ENCODE measurements around the gene CRKL.

The CRKL gene

DNA sequence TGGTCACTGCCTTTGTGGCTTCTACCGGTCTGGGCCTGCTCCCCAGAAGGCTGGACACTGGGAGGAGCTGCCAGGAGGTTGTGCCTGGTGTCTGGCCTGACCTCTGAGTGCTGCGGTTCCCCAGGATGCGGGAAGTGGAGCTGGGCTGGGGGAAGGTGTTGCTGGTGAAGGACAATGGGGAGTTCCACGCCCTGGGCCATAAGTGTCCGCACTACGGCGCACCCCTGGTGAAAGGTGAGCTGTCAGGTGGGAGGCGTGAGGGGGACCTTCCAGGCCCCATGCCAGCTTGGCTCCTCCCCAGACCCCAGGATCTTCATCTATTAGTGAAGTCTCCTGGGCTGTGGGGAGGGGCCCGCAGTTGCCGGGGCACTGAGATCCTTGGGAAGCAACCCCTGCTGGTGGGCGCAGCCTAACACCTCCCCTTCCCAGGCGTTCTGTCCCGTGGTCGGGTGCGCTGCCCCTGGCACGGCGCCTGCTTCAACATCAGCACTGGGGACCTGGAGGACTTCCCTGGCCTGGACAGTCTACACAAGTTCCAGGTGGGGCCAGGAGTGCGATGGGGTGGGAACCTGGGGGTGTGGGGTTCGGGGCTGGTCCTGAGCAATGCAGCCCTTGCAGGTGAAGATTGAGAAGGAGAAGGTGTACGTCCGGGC lies 56.6 kb downstream of the CRKL start:
- H3K27ac ChIP-seq: no peak overlapping the region
- TF ChIP-seq, protein P1, sequence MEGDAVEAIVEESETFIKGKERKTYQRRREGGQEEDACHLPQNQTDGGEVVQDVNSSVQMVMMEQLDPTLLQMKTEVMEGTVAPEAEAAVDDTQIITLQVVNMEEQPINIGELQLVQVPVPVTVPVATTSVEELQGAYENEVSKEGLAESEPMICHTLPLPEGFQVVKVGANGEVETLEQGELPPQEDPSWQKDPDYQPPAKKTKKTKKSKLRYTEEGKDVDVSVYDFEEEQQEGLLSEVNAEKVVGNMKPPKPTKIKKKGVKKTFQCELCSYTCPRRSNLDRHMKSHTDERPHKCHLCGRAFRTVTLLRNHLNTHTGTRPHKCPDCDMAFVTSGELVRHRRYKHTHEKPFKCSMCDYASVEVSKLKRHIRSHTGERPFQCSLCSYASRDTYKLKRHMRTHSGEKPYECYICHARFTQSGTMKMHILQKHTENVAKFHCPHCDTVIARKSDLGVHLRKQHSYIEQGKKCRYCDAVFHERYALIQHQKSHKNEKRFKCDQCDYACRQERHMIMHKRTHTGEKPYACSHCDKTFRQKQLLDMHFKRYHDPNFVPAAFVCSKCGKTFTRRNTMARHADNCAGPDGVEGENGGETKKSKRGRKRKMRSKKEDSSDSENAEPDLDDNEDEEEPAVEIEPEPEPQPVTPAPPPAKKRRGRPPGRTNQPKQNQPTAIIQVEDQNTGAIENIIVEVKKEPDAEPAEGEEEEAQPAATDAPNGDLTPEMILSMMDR (conservative IDR thresholded peaks at IDR 0.05): no peak
- TF ChIP-seq ZFX (IDR thresholded peaks at IDR 0.05): no peak

DNA sequence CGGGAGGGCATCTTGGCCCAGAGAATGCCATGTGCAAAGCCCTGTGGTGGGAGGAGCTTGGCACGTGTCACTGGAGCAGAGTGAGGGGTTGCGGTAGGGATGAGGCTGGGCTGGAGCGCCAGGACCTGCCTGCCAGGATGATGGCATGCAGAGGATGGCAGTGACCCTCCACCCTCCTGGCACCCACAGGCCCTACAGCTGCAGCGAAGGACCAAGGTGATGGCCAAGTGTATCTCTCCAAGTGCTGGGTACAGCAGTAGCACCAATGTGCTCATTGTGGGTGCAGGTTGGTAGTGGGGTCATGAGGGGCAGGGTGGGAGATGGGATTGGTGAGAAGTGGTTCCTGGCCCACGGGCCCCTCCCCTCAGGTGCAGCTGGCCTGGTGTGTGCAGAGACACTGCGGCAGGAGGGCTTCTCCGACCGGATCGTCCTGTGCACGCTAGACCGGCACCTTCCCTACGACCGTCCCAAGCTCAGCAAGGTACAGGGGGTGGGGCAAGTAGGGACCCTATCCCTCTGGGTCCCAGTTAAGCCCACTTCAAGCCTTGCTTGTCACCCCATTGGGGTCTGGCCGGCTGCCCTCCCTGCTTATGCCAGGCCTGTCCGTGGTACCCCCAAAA lies 57.2 kb downstream of the CRKL start:
- H3K27ac ChIP-seq: no peak overlapping the region

DNA sequence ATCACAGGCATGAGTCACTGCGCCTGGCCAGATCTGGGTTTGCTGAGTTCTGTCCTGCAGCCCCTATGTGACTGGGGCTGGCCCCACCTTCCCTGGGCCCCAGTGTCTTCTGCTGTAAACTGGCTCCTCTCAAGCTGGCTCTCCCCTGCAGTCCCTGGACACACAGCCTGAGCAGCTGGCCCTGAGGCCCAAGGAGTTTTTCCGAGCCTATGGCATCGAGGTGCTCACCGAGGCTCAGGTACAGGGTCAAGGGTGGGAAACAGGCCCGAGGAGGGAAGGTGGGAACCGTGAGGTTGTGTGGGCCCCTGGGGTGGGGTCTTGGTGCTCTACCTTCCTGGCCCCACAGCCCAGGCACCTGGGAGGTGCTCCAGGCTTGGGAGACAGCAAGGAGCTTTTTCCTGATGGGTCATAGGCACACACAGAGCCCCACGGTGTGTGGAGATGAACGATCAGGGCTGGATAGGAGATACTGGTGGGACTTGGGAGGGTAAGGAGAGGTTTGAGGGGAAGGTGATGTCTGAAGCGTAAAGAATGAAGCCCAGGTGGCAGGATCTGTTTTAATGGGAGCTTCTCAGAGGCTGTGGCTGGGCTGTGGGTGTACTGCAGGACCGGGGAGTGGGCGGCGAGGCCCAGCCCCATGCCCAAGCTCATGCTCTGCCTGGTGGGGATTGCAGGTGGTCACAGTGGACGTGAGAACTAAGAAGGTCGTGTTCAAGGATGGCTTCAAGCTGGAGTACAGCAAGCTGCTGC lies 58.5 kb downstream of the CRKL start:
- TF ChIP-seq, protein P1 (conservative IDR thresholded peaks at IDR 0.05): no peak
- no peak for TF ChIP-seq ZFX (IDR thresholded peaks at IDR 0.05)

More for the DNA sequence above, 57.2 kb downstream of the CRKL start:
- no peak for TF ChIP-seq ZFX (IDR thresholded peaks at IDR 0.05)
- TF ChIP-seq, protein P1 (conservative IDR thresholded peaks at IDR 0.05): no peak

DNA sequence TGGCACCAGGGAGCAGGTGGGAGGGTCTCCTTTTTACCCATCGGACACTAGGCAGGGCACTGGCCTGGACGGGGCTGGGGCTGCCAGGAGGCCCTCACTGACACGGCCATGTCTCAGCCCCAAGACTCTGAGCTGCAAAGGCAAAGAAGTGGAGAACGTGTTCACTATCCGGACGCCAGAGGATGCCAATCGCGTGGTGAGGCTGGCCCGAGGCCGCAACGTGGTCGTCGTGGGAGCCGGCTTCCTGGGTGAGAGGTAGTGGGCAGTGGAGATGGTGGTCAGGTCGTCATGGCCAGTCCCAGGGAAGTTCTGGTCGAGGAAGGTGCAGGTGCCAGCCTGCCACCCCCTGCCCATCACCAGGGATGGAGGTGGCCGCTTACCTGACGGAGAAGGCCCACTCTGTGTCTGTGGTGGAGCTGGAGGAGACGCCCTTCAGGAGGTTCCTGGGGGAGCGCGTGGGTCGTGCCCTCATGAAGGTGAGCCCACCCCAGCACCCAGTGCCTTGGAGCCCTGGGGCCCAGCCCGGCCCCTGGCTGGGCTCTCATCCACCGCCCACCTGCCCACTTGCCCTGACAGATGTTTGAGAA lies 59.2 kb downstream of the CRKL start:
- H3K27ac ChIP-seq: no peak overlapping the region
- no peak for TF ChIP-seq ZFX (IDR thresholded peaks at IDR 0.05)
- TF ChIP-seq, protein P1 (conservative IDR thresholded peaks at IDR 0.05): no peak

More for the DNA sequence above, 58.5 kb downstream of the CRKL start:
- H3K27ac ChIP-seq: no peak overlapping the region

DNA sequence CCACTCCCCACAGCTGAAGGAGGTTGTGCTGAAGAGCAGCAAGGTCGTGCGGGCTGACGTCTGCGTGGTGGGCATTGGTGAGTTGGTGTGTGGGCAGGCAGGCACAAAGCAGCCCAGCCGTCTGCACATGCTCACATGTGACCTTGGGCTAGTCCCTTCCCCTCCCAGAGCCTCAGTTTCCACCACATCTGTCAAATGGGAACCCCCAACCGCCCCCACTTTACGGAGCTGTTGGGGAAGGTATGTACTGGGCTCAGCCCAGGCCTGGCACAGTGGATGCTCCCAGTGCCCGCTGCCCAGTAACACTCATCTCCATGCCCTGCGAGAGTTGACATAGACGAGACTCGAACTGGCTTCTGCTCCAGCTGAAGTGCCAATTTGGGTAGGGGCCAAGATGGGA lies 59.8 kb downstream of the CRKL start:
- TF ChIP-seq, protein P1 (conservative IDR thresholded peaks at IDR 0.05): no peak
- TF ChIP-seq ZFX (IDR thresholded peaks at IDR 0.05): no peak
- H3K27ac ChIP-seq: no peak overlapping the region

DNA sequence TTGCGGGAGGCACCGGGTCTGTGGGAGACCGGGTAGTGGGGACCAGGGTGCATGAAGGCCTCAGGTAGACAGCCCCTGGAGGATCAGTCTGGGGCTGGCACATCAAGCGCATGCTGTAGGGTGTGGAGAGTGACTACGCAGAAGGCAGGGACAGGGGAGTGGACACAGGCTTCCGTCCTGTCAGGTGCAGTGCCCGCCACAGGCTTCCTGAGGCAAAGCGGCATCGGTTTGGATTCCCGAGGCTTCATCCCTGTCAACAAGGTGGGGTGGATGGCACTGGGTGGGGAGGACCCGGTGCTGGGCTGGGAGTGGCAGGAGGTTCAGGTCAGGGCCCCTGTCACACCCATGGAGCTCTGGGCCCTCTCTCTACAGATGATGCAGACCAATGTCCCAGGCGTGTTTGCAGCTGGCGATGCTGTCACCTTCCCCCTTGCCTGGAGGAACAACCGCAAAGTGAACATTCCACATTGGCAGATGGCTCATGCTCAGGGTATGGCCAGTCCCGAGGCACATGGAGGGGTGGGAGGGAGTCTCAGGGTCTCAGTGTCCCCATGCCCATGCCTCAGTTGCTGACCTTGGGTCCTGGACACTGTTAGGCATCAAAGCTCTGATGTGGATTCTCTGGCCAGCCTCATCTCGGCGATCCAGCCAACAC lies 60.4 kb downstream of the CRKL start:
- no peak overlapping the region for H3K27ac ChIP-seq
- TF ChIP-seq, protein P1 (conservative IDR thresholded peaks at IDR 0.05): no peak
- TF ChIP-seq ZFX (IDR thresholded peaks at IDR 0.05): no peak

Measured in C4-2B (cell line).